HG03108 (cell line): ENCODE data around the gene GDPGP1.

Experiments used
- ATAC-seq: cut with Tn5 transposase; IDR thresholded peaks from one replicate; pipeline ENCODE4 v1.9.1; 2021; ENCODE audit warnings: moderate library complexity; ENCODE audit not compliant: unreplicated experiment

Gene GDPGP1

DNA sequence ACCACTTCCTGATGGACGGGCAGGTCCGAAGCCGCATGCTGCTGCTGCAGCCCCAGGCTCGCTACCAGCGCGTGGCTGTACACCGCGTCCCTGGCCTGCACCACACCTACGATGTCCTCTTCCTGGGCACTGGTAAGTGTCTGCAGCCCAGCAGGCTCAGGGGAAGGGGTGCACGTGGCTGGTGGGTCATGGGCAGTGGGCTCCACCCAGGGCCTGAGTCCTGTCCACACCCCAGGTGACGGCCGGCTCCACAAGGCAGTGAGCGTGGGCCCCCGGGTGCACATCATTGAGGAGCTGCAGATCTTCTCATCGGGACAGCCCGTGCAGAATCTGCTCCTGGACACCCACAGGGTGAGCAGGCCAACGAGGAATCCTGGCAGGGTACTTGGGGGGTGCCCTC is 9.0 kb upstream of the GDPGP1 start:
- no peak for ATAC-seq

DNA sequence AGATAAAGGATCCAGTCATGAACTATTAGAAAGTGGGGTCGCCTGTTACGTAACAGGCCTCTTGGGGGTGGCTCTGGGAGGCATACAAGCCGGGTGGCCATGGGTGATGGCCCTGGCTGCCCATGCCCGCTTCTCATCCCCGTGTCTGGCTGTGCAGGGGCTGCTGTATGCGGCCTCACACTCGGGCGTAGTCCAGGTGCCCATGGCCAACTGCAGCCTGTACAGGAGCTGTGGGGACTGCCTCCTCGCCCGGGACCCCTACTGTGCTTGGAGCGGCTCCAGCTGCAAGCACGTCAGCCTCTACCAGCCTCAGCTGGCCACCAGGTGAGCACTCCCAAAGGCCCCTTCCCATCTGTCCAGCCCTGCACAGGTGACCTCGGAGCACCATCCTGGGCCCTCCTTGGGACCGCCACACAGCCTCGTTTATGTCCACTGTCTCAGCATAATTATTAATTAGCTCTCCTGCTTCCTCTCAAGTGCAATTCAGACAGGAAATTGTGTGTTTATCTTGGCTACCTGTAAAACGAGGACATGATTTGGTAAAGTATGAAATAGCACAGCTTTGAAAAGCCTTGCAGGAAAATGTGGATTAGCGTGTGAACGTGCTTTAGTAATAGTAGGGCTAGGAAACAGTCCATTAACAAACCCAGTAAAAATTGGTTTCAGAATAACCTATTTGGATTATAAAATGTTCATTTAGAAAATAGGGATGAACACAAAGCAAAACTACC is 8.3 kb upstream of the GDPGP1 start:
- ATAC-seq = no peak

DNA sequence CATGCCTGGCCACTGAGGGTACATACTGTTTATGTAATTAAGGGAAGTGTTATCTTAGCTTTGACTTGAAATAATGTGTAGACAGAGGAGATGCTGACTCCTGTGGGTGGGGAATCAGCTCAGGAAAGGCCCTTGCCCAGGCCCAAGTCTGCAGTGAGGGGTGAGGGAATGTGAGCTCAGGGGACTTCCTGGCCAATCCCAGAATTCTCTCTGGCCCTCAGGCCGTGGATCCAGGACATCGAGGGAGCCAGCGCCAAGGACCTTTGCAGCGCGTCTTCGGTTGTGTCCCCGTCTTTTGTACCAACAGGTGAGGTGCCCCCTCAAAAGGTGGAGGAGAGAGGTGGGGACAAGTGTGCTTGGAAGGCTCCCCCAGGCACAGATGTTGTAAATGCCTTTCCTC is 6.7 kb upstream of the GDPGP1 start:
- no peak for ATAC-seq

DNA sequence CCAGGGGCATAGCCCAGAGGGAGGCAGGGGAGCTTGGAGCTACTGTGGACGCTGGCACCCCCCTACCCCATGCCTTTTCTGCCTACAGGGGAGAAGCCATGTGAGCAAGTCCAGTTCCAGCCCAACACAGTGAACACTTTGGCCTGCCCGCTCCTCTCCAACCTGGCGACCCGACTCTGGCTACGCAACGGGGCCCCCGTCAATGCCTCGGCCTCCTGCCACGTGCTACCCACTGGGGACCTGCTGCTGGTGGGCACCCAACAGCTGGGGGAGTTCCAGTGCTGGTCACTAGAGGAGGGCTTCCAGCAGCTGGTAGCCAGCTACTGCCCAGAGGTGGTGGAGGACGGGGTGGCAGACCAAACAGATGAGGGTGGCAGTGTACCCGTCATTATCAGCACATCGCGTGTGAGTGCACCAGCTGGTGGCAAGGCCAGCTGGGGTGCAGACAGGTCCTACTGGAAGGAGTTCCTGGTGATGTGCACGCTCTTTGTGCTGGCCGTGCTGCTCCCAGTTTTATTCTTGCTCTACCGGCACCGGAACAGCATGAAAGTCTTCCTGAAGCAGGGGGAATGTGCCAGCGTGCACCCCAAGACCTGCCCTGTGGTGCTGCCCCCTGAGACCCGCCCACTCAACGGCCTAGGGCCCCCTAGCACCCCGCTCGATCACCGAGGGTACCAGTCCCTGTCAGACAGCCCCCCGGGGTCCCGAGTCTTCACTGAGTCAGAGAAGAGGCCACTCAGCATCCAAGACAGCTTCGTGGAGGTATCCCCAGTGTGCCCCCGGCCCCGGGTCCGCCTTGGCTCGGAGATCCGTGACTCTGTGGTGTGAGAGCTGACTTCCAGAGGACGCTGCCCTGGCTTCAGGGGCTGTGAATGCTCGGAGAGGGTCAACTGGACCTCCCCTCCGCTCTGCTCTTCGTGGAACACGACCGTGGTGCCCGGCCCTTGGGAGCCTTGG is 5.9 kb upstream of the GDPGP1 start:
- no peak for ATAC-seq

DNA sequence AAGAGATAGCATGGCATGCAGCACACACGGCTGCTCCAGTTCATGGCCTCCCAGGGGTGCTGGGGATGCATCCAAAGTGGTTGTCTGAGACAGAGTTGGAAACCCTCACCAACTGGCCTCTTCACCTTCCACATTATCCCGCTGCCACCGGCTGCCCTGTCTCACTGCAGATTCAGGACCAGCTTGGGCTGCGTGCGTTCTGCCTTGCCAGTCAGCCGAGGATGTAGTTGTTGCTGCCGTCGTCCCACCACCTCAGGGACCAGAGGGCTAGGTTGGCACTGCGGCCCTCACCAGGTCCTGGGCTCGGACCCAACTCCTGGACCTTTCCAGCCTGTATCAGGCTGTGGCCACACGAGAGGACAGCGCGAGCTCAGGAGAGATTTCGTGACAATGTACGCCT is 5.0 kb upstream of the GDPGP1 start:
- no peak for ATAC-seq

DNA sequence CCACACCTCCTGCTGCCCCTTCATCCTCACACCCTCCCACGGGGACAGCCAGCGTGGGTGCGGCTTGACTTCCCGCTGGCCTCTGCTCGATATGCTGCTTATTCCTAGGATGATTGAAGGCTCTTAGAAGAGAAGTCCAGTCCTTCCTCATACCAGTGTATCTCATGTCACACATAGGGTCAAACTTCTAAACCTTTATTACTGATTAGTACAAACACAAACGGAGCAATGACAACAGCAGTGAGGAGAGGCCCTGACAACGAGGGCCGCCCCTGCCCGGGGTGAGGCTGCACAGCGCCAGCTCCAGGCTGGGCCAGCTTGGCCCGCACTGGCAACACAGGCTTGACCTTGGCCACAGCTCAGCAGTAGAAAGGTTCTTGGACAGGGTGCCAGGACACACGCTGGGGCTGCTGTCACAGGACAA is 3.9 kb upstream of the GDPGP1 start:
- ATAC-seq = no peak

DNA sequence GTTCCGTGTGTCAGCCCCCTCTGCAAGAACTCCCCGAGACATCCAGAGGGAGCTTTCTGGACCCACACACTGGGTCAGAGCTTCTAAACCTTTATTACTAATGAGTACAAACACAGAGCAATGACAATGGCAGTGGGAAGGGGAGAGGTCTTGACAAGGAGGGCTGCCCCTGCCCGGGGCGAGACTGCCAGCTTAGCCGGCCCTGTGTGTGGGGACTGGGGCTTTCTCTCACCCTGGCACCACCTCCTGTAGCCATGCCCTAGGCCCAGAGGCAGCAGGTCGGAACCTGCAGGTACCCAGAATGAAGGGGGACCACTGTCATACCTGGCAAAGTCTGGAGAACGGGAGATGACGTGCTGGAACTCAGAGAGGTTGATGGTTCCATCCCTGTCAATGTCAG is 3.4 kb upstream of the GDPGP1 start:
- ATAC-seq = no peak

DNA sequence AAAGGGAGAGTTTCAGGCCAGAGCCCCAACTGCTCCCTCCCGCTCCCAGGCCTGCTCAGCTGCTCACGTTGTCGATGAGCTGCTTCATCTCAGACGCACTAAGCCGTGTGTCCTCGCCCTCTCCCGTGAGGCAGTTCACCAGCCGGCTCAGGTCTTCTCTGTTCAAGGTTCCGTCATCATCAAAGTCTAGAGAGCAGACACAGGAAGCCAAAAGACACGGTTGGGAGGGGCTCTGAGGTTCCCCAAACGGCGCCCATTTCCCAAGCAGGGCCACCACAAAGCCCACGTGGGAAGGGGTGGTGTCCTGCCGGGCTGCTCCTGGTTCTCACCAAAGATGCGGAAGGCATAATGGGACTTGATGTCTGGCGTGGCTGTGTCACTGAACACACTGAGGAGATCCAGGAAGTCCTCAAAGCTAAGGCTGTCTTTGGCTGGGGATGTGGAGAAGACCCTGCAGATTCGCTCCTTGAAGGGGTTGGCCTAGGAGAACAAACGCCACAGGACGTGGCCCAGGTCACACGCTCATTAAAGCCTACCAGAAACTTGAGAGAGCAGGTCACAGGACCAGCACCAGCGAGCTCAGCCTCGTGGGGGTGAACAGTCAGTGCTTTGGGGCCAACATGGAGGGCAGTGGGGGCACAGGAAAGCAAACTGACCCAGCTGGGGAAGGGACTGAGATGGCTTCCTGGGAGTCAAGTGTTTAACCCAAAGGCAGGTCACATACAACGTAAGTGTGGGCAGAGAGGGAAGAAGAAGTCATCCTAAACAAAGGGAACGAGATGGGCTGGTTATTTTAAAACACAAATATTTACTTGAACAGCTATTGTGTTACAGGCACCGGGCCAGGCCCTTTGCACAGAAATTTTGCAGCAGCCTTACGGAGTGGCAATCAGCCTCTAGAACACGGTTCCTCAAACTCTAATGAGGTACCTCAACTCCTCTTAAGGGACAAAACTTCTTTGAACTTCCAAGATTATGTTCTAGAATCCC is 2.7 kb upstream of the GDPGP1 start:
- ATAC-seq = no peak

DNA sequence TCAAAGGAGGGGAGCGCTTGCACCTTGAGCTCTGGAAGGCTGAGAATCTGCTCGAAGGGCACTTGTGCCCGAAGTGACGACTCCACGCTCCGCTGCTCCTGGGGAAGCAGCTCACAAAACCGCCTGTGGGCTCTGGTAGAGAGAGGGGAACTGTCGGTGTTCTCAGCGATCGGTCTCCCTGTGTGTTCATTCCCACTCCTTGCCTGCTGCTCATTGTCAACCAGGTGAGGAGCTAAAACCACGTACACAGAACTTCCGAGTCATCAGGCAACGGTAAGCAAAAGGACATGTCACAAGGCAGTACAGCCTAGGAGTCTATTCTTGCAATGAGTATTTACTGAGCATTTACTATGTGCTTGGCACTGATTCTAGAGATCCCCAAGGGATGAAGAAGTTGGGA is 1.8 kb upstream of the GDPGP1 start:
- ATAC-seq = no peak

DNA sequence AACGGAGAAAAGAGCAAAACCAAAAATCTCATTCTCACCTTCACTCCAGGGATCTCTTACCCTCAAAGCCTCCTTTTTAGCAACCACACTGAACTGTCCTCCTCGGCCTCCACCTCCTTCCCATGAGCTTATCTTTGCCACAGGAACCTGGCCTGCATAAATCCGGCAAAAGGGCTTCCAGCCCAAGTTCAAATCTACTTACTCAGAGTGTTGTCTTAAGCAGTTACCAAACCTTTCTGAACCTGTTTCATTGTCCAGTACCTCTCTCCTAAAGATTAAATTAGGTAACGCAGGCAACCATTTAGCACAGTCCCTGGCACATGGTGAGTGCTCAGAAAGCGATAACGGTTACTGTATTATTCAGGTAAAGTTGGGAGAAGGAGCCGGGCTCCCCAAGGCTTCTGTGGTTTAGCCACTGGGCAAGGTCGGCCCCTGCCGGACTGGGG is 1.0 kb upstream of the GDPGP1 start:
- ATAC-seq = no peak

DNA sequence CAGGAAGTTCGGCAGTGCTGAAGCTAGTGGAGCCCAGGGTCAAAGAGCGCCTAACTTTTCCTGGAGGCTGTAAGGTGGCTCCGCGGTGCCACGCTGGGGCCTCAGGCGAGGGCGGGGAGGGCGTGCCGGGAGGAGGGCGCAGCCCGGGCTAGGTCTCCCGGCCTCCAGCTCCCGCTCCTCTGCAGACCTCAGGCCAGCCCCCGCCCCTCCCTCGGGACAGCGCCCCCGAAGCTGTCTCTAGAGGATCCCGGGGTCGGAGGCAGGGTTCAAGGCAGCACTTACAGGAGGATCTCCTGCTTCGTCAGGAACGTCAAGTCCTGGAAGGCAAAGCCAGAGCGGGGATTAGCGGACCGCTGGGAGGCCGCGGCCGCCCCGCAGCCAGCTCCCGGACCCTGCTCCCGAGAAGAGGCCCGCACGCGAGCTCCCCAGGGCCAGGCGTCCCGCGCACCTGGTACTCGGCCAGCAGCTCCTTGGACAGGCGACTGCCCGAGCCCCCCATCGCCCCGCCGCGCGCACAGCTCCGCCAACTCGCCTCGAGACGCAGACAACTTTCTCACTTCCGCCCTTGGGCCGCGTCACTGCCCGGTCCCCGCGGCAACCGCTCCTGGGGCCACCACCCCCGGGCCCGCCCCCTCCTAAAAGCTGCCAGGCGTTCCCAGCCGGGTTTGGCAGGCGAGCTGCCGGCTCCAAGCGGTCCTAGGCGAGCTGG is 468 bp upstream of the GDPGP1 start, which contains the start of gene CIB1:
CIB1 (minus strand) TSS at position 555 of the 709 bp plus-strand sequence; CDS start at position 499, 56 bp downstream.
- ATAC-seq = peak; percentile 86

DNA sequence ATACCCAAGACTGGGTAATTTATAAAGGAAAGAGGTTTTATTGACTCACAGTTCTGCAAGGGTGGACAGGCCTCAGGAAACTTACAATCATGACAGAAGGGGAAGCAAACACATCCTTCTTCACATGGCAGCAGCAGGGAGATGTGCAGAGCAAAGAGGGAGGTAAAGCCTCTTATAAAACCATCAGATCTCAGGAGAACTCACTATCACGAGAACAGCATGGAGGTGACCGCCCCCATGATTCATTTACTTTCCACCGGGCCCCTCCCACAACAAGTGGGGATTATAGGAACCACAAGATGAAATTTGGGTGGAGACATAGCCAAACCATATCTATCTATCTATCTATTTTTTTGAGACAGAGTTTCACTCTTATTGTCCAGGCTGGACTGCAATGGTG is 5.4 kb downstream of the GDPGP1 start:
- no peak for ATAC-seq

DNA sequence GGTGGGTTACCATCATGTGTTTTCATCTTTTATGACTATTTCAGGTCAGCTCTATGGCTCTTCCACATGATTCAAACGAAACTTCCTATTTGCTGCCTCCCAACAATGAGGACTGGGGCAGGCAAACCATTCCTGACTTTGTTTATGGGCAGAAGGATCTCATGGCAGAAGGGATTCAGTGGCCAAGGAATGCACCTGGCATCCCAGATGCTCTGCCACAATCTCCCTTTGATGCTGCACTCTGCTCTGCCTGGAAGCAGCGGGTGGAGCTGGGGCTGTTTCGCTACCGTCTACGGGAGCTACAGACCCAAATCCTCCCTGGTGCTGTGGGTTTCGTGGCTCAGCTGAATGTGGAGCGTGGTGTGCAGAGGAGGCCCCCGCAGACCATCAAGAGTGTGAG is 6.8 kb downstream of the GDPGP1 start:
- no peak for ATAC-seq

DNA sequence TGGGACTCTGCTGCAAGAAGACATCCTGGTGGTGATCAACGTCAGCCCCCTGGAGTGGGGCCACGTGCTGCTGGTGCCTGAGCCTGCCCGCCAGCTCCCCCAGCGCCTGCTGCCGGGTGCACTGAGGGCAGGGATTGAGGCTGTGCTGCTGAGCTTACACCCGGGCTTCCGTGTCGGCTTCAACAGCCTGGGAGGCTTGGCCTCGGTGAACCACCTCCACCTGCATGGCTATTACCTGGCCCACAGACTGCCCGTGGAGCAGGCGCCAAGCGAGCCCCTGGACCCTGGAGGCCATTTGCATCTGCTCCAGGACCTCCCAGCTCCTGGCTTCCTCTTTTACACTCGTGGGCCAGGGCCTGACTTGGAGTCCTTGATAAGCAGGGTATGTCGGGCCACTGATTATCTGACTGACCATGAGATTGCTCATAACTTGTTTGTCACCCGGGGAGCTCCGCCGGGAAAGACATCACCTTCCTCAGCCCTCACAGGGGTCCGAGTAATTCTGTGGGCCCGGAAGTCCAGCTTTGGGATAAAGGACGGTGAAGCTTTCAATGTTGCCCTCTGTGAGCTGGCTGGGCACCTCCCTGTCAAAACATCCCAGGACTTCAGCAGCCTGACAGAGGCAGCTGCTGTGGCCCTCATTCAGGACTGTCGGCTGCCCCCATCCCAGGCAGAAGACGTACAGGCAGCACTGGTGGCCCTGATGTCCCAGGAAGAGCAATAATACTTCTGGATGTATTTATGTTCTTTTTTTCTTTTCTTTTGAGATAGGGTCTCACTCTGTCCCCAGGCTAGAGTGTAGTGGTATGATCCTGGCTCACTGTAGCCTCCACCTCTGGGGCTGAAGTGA is 7.6 kb downstream of the GDPGP1 start:
- no peak for ATAC-seq

DNA sequence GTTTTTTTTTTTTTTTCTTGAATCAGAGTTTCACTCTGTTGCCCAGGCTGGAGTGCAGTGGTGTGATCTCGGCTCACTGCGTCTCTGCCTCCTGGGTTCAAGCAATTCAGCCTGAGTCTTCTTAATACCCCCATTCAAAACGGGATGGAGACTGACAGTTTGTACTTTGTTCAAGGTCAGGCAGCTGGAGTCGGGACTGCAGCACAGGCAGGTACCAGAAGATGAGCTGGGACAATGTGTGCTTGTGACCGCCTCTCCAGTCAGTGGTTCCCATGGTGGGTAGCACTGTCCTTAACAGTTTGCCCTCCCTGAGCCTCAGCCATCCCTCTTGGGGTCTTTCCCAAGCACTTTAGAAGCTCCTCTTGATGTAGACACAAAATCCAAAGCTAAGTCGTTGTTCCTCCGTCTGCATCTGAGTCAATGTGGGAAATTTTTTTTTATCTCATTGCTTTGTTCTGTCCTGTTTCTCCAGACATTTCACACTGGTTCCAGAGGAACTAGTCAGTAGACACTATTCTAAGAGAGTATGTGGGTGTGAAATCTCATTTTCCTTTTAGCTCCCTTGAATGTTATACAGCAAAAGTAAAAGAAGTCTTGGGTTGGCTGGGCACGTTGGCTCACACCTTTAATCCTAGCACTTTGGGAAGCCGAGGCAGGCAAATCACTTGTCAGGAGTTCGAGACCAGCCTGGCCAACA is 10.1 kb downstream of the GDPGP1 start:
- ATAC-seq = no peak

DNA sequence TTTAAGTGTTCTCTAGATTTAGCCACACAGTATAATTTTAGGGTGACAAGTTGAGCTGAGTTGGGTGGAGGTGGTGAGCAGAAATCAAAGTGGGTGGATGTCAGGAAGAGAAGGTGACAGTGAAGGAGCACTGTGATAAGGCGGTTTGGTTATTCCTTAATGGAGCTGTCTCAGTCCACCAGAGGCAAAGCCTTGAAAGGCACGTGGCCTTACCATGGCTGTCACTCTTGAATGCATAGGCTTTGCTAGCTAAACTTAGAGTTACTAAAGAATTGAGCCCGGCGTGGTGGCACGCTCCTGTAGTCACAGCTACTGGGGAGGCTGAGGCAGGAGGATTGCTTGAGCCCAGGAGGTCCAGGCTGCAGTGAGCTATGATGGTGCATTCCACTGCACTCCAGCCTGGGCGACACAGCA is 14.8 kb downstream of the GDPGP1 start:
- no peak for ATAC-seq

DNA sequence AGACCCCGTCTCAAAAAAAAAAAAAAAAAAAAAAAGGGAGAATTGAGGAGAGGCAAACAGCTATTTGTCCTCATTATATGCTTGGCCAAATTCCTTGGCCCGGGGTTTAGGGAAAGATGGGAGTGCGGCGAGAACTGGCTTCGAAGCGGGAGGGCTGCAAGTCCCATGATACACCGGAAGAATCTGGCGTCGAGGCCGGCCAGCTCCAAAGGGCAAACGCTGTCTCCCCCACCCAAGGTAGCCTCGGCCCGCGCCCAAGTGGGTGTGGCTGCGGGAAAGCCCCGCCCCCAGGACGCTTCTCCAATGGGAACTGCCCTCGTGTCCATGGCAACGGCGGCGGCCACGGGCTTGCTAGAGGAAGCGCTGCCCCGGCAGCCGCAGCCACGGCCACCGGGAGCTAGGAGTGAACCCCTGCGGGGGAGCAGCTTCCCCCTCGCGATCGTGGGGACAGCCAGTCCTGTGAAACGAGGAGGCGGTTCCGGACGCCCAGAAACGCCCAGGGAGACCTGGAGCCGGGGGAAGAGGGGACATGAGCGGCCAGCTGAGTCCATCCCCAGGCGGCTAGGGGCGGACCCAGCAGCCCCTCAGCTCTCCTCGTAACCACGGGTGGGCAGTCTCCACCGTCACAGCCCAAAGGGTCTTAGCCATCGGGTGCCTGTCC is 15.3 kb downstream of the GDPGP1 start, which contains the start of gene TTLL13:
TTLL13 (plus strand) TSS at position 354 of the 661 bp plus-strand sequence. CDS start 1,075 bp downstream, outside the sequence.
- ATAC-seq = peak; percentile 69

DNA sequence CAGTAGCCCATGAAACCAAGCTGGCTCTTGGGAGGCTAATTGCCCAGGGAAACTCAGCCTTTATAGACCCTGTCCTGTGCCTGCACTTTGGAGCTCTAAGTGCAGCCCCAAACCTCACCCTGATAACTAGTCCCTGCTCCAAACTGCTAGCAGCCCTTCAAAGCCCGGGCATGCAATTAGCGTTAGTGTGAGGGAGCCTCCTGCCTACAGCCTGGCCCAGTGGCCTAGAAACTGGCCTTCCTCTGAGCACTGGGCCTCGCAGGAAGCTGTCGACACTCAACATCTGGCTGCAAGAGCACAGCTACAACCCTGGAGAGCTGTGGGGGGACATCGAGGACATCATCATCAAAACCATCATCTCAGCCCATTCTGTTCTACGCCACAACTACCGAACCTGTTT is 23.8 kb downstream of the GDPGP1 start:
- no peak for ATAC-seq
